HG02970 (cell line): Measurements from ENCODE around the gene WDR33.
A peak's percentile ranks its signal among the peaks of the same experiment; 100 is the strongest.

Experiments used
- ATAC-seq: cut with Tn5 transposase; IDR thresholded peaks from one replicate; pipeline ENCODE4 v1.9.1; 2021; ENCODE audit warnings: mild to moderate bottlenecking, moderate library complexity, moderate number of reproducible peaks; ENCODE audit not compliant: unreplicated experiment, low FRiP score

The WDR33 gene

GRCh38 chr2:127722807-127723206, 88.2 kb downstream of the WDR33 start:
- ATAC-seq: no peak

GRCh38 chr2:127721978-127722355, 89.0 kb downstream of the WDR33 start:
- no peak for ATAC-seq

- no peak for ATAC-seq
Observed at GRCh38 chr2:127721311-127721977, 89.5 kb downstream of the WDR33 start.

DNA sequence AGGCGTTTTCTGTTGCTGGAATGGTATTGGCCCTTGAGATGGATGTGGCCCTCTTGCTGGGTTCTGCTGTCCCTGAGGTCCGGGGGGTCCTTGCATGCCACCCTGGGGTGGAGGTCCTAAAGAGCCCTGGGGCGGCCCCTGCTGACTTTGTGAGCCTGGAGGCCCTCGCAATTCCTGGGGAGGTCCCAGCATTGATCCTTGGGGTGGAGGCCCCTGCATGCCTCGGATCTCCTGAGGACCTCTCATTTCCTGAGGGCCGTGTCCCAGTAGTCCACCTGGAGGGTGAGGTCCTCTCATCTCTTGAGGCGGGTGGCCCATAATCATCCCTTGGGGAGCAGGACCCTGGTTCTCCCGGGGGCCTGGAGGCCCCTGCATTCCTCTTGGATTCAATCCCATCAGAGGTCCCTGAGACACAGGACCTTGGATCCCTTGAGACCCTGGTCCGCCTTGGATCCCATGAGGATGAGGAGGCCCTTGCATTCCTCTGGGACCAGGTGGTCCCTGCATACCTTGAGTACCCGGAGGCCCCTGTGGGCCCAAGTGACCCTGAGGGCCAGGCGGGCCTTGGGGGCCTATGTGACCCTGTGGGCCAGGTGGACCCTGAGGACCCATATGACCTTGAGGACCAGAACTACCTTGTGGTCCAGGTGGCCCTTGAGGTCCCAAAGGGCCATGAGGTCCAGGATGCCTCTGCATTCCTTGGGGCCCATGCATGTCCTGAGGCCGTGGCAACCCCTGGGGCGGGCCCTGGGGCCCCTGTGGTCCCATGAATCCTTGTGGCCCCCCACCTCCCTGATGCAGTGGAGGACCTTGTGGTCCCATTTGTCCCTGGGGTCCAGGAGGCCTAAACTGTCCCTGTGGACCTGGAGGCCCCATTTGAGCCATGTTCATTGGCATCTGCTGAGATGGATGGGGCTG, 91.4 kb downstream of the WDR33 start:
- no peak for ATAC-seq

- ATAC-seq: no peak
Observed at GRCh38 chr2:127718271-127718670, 92.7 kb downstream of the WDR33 start.

GRCh38 chr2:127715778-127716449, 95.1 kb downstream of the WDR33 start:
- no peak for ATAC-seq

DNA sequence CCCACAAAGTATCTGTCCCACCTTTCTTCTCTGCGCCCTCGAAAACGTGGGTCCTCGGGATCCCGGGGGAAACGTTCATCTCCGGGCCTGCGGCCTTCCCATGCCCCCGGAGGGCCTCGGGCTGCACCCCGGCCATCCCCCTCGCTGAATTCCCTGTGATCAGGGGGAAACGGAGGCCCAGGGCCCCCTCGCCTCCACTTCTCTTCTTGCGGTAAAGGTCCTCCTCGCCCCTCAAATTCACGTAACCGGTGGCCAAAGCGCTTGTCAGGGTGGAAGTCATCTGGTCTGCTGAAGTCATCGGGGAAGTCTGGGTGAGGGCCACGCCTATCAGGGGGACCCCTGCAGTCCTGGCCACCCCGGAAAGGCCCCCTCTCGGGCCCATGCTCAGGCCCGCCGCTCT, 97.4 kb downstream of the WDR33 start:
- ATAC-seq: no peak

- no peak for ATAC-seq
Observed at GRCh38 chr2:127712999-127713398, 98.0 kb downstream of the WDR33 start.

- ATAC-seq: no peak
Observed at GRCh38 chr2:127709336-127709735, 101.6 kb downstream of the WDR33 start.

GRCh38 chr2:127707890-127708648, 102.9 kb downstream of the WDR33 start:
- no peak for ATAC-seq

DNA sequence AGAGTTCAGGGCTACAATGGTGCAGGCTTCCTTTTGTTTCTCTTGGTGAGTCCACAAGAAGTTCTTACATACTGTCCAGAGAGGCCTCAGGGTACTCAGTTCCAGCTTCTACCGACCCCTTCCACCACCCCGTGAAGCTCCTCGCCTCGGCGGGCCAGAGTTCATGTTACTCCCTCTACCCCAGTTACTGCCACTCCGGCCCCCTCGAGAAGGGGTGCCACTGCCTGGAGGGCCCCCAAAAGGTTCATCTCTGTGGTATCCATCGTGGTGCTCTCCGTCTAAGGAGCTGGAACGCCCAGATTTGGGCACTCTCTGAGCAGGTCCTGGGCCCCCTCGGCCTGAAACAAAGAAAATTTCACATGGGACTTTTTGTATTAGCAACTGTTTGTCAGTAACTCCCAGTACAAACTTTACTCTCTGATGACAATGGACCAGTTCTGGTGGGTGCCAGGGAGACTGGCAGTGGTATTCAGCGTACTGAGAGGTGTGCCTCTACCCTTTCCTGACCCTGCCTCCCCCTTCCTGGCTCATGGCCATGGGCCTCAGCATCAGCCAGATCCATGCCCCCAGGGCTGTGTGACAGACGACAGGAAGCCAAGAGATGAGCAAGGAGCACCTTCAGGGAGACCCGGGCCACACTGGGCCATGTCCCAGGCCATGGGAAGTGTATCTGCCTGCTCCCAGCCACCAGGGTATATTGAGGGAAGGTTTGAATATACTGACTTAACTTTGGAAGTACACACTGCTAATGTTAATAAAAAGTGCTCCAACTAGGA, 104.6 kb downstream of the WDR33 start:
- no peak for ATAC-seq

- no peak for ATAC-seq
Observed at GRCh38 chr2:127705391-127706065, 105.4 kb downstream of the WDR33 start.

GRCh38 chr2:127704641-127705390, 106.2 kb downstream of the WDR33 start:
- ATAC-seq: no peak

GRCh38 chr2:127703282-127703681, 107.7 kb downstream of the WDR33 start:
- ATAC-seq: no peak

- ATAC-seq: no peak
Observed at GRCh38 chr2:127702395-127703009, 108.5 kb downstream of the WDR33 start.

GRCh38 chr2:127701651-127702394, 109.1 kb downstream of the WDR33 start:
- peak; percentile 44 for ATAC-seq

- ATAC-seq: peak; percentile 66
Observed at GRCh38 chr2:127701193-127701650, 109.7 kb downstream of the WDR33 start, which contains the start of gene SFT2D3. Gene SFT2D3, plus strand, starts transcription at chr2:127701497. Its CDS starts 32 bp downstream, at chr2:127701529.
